Pons (tissue), 1 donor: ENCODE data around the gene KDM1A.

Experiments
- DNase-seq: peaks from one replicate; pipeline ENCODE4 v3.0.0-alpha.2; 2016; ENCODE audit warnings: low spot score

Gene KDM1A

DNA sequence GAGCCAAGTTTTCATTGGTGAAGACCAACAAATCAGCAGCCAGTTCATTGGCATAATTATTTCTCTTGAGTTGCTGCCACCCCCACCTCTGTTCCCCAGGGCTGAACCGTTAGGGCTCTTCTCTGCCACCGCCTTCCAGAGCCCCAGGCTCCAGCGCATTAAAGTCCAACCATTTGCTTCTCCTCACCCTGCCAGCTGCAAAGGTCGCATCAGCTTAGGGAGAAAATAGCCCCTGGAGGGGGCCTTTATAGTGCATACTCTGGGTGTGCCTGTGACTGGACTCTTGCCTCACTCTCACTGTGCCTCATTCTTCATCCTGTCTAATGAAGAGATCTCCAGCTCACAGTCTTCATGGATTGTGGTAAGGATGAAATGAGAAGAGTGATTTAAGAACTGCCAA is 50.4 kb downstream of the KDM1A start:
- DNase-seq = no peak

DNA sequence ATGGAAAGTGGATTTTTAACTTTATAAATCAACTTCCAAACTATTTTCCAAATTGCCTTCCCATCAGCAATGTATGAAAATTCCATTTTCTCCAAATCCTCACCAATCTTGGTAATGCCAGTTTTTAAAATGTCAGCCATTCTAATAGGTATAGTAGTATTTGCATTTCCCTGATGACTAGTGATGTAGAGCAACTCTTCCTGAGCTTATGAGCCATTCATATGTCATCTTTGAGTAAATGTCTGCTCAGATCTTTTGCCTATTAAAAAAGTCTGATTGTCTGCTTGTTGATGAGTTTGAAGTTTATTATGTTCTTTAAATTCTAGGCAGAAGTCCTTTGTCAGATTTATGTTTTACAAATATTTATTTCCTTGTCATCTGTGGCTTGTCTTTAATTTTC is 54.7 kb downstream of the KDM1A start:
- no peak for DNase-seq

DNA sequence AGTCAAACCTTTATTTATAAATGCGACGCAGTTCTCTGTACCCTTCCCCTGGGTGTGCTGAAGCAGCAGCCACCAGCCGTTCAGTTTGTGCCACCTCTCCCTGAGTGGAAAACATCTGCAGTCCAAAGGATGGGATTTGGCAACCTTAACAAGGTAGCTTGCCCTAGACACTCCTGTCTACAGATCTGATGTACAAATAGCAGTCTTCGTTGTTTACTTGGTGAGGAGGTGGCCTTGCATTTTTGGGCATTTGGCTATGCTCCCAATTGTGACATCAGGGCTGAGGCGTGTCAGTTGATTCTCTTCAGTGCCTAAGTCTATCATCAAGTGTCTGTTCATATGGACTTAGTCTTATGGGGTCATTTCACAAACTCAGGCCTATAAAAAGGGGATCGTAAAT is 59.8 kb downstream of the KDM1A start:
- no peak for DNase-seq

DNA sequence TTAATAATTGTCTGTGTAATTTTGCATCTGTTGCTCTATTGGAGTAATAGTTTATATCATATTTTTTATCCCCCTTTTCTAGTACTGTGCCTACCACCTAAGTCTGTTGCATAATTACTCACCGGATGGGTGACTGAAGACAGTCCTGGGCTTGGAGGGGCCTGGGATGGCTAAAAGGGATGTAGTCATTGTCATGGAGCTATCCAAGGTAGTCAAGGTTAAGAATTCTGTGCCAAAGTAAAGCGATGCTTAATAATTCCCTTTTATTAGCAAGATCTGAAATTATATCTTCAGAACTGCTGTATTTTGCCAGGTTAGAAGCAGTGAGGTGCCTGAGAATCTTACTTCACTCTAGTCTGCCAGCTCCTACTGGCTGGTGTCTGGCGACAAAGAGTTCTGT is 61.6 kb downstream of the KDM1A start:
- no peak for DNase-seq

DNA sequence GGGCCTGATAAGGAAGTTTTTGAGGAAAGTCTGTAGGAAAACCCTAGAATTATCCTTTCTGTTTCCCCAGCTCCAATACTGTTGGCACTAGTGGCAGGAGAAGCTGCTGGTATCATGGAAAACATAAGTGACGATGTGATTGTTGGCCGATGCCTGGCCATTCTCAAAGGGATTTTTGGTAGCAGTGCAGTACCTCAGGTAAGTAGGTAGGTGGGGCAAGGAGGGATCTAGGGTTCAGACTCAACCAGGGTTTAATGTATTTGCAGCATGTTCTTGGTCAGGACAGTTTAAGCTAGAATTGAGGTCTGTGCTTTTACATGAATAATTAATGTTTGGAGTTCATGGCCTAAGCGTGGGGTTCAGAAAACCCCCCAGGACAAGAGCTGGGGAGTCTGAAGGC is 62.1 kb downstream of the KDM1A start:
- no peak for DNase-seq

DNA sequence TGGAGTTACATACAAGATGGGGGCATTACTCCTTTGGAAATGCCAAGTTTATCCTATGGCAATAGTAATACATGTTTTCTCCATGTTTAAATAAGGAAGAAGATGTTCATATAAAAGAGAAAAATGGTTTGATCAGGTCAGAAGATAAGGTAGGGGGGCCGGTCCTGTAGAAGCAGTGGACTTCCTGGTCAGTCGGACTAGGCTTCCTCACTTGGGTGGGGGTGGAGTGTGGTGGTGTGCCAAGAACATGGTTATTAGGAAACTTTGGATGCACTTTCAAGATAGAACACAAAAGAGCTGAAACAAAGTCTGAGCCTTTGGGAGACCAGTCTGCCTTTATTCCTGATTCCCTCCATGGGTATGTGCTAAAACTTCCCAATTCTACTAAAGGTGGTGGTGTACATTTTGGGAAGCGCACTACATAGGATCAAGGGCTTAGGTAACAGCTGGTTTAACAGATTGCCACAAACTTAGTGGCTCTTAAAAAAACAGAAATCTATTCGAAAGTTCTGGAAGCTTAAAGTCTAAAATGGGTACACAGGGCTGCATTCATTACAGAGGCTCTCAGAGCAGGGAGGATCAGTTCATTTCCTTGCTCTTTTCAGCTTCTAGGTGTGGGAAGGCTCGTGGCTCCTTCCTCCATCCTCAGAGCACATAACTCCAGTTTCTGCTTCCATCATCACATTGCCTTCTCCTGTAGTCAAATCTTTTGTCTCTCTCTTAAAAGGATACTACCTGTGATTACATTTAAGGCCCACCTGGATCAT is 64.6 kb downstream of the KDM1A start:
- DNase-seq = no peak

DNA sequence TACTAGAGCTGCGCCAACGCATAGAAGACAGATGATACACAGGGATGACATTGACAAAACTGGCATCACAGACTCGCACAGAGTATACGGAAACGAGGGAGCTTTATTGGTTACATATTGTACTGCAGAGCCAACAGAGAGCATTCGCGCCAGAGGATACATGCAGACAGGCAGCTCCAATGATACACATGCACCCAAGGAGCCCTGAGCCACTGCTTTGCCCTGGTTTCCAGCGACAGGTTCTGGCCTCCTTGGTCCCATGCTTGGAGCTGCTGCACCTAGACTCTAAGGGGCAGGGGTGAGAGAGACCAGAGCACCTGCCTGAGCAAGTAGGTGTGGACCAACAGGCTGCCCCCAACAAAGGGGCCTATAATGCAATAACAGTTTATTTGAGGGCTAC is 65.6 kb downstream of the KDM1A start:
- no peak for DNase-seq

DNA sequence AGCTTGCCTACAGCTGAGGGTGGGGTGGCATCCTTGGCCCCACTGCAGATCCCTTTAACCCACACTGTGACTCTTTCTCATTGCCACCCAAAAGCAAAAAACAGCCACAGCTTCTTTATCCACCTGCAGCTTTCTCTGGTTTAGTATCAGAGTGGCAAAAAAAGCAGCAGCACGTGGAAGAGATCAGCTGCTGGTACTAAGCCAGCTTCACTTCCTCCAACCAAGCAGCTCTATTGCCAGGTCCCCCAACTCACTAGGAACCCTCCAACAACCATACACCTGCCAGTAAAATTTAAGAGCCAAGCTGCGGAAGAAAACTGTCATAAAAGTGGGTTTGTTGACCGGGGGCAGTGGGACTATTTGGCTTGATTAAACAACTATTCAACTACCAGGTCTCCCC is 66.4 kb downstream of the KDM1A start:
- no peak for DNase-seq

DNA sequence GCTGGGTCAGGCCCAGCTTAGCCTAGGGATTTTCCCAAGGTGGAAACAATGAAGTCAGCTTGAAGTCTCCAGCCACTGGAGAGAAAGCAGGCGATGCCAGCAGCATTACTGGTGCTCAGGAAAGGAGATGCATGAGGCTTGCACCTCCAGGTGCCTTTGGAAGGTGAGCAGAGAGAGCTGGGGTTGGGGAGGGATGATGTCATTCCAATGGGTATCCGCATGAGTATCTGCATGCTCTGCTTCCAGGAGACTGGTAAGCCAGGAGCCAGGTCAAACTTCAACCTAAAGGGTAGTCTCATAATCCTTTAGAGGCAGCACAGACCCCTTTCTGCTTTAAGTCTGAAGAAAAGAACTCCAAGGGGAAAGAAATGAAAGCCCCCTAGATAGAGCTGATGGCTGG is 68.8 kb downstream of the KDM1A start:
- DNase-seq = no peak

DNA sequence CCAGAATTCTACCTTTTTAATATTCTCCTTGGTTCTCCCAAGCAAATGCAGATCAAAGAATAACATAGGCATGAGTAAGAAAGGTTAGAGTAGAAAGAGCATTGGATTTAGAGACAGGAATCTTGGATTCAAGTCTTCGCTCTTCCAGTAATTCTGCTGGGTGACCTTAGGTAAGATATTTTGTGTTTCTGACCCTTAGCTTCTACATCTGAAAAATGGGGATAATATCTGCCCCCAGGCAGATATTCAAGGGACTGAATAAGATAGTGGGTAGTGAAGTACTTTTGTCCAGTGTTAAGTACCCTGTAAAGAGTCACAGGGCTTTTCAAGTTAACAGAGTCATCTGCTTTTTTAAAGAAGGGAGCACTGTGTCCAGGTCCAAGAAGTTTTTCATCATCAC is 70.8 kb downstream of the KDM1A start:
- no peak for DNase-seq

DNA sequence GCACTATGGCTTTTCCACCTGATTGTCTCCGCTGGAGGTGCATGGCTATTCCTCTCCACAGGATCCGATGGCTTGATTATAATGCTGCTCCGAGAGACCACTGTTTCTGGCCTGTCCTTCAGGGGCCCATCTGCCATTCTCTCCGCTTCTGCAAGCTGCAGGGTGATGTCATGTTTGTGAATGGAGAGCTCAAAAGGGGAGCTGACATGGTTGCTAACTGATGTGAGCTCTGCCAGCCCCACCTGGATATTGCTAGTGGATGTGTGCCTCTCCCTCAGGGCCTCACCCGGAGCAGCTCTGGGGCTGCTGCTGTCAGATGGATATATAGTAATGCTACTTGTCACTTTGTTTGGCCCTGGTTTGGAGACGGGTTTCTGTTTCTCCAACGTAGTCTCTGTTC is 72.3 kb downstream of the KDM1A start:
- no peak for DNase-seq

DNA sequence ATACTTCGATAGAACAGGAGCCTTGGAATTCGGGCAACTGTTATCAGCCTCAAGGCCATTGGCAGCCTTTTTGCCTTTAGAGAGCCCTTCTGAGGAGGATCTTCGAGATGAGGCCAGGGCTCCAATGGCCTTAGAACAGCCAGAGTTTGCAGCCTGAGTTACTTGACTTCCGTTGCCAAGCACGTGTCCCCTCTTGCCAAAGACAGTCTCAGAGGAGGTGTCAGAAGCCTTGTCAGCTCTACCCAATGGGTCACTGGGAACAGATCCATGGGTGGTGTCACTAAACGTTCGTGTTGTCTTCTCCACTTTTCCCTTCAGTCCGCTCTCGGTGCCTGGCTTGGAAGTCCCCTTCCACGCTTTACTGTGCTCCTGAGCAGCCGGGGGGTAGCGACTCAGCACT is 73.2 kb downstream of the KDM1A start:
- DNase-seq = no peak

DNA sequence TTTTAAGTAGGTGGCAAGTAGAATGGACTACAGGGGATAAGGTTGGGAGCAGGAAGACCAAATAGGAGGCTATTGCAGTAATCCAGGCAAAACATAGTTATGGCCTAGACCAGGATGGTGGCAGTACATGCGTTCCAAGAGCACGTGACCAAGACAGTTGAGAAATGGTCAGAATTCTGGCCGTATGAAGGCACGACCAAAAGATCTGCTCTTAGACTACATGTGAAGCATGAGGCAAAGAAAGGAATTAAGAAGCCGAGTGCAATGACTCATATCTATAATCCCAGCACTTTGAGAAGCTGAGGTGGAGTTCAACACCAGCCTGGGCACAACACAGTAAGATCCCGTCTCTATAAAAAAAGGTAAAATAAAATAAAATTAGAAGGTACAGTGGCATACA is 78.0 kb downstream of the KDM1A start:
- no peak for DNase-seq

DNA sequence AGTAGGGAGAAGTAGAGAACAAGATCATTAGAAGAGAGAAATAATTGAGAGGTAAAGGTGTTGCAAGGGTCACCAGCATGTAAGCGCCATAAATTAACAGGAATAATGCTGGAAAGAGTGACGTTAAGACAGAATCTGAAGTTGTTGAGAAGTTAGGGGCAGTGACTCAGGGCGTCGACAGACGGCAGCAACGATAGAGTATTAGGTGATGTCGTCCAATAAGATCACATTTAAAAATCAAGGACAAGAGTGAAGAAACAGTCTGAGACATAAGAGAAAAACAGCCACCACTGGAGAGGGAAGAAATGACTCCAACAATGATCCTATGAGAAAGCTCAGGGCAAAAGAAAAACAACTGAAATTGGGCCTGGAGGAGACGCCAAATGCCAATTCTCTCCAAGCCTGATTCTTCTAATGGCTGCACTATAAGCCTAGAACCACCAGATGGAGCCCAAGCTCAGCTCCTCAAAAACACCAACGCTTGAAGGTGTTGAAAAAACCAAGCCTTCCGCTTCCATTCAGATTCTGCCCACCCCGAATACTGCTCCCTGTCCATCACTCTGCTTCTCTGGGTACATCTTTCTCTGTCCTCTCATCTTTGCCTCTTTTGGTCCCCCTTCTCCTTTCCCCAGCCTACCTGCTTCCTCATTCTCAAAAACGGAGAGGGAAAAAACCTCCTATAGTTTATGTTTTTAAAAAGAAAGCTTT is 79.3 kb downstream of the KDM1A start:
- peak; percentile 80 for DNase-seq

DNA sequence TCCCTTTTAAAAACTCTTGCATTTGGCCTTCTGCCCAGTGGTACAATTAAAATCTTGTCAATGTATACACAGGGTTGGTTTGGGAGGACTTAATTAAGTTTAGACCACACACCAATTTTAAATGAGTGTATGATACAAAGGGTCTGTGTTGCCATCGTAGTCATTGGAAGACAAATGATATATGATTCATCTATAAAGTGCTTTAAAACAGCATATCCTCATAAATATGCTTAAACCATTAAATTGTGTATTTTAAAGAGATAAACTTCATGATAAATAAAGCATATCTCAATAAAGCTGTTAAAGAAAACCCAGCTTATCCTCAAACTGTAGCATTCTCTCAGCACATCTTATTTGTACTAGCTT is 79.9 kb downstream of the KDM1A start:
- no peak for DNase-seq

DNA sequence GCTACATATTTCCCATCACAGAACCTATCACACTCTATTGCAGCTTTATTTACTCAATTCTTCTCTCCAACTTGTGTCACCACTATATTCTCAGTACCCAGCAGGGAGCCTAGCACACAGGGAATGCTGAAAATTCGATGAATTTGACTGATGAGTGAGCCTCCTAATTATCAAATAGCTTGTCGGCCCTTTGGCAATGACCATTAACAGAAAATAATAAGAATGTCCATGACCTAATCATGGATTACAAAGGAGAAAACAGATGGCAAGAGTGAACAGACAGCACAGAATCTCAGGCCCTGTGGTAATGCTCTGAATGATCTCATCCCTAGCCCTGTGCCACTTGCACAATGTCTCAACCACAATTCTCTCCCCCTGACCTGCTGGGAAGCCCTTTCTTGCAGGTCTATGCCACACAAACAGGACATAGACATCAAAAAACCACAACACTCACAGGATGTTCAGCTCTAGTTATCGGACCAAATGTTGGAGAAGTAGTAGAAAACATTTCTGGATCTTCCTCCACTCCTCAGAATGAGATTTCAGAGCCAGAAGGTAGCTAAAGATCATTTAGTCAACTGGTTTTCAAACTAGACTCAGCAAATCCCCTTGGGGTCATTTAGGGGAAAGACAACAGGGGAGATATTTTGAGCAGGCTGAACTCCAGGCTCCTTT is 80.9 kb downstream of the KDM1A start:
- no peak for DNase-seq

DNA sequence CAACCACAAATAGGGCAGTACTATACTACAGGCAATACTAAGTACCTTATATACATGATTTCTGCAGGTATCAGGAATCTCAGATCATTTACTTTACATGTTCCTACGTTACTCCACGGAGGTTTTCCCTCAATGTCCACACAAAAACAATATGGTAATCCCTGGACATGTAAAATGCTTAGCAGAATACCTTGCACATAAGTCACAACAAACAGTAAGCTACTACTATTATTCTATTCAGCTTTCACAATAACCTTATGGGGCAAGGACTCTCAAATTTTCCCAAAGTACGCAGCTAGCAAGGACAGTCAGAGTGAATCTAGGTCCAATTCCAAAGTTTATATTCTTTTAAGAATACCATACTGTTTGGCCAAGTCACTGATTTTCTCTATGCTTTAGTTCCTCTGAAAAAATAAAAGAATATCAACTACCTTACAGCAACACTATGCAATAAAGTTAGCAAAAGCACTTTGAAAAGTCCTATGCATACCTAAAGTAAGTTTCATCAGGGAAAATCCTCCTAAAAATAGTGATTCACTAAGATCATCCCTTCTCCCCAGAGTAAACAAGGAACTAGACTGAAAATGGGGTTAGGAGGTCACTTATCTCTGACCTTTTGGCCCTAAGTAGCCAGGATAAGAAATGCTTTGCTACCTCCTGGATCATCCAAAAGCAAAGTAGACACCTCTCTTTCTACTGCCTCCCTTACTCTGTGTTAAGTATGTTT is 82.0 kb downstream of the KDM1A start:
- no peak for DNase-seq

DNA sequence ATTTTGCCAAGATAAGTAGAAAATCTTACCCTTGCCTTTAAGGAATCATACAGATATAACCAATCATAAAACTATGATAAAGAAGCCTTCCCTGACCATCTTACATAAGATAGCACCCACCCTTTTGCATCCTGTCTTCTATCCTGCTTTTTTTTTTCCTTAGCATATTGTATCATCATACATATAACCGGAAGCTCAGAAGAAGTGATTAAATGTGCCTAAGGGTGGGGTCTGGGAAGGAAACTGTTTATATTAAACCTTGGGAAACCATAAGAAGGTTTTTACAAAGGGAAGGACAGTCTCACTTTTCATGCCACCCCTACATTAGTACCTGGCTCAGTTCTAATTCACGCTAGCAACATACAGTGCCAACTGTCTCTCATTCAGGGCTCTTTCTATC is 82.6 kb downstream of the KDM1A start:
- no peak for DNase-seq

DNA sequence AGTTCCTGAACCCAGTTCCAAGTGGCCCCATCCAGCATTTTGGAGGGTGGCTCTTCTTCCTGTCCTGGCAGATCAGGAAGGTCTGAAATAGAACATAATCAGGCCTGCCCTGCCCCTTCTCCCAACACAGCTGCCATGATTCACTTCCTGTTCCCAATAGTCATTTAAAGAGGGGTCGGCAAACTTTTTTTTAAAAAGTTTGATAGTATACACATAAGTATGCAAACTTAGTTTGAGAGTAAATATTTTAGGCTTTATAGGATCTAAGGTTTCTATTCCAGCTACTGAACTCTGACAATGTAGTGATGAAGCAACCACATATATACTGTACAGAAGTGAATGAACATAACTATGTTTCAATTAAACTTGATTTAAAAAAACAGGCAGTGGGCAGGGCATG is 83.0 kb downstream of the KDM1A start:
- DNase-seq = no peak

DNA sequence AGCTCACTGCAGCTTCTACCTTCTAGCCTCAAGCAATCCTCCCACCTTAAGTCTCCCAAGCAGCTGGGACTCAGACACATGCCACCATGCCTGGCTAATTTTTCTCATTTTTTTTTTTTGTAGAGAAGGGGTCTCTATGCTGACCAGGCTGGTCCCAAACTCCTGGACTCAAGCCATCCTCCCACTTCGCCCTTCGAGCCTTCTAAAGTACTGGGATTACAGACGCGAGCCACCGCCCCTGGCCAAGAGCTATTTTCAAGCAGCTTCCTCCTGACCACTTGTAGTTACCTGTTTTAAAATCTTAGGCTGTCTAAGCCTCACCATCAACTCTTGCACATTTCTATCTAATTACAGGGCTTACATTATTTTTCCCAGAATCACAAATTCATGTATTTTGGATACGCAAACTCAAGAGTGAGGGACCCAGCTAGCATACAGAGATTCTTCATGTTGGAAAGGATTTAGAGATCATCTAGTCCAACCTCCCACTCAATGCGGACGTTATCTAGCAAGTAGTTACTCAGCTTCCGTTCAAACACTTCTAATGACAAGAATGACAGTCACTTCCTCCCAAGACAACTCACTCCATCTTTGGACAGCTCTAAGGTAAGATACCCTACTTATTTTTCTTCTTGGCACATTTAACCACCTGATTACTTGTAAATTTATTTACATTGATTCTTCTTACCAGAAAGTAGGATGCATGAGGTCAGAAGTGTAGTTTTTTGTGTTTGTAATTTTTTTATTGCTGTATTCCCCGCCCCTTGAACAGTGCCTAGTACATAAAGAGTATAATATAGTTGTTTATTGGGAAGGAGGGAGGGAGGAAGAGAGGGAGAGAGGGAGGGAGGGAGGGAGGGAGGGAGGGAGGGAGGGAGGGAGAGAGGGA is 84.0 kb downstream of the KDM1A start:
- no peak for DNase-seq

DNA sequence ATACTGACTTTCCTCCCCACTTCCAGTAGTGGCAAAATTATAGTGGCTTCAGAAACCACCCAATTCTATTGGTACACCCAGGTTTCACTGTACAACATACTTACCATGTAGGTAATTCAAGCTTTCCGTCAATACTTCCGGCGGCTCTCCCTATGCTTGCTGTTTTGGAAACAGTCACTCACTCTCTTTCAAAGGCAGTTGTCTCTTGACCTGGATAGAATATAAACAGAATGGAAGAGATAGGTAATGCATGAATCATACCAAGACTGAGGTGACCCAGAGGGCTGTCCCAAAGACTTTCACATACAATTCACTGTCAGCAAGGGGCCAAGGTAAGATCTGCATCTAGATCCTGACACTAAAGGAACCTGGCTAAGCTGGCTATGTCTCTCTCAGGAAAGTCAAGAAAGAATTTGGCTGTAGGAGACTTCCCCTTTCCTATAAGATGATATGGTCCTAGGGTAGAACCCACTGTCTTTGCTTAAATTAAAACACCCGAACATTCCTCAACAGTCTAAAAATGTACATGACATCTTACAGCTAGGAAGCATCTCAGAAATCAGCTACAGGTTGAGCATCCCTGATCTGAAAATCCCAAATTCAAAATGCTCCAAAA is 89.8 kb downstream of the KDM1A start:
- no peak for DNase-seq
